ENCODE measurements around the gene EIPR1.

DNA sequence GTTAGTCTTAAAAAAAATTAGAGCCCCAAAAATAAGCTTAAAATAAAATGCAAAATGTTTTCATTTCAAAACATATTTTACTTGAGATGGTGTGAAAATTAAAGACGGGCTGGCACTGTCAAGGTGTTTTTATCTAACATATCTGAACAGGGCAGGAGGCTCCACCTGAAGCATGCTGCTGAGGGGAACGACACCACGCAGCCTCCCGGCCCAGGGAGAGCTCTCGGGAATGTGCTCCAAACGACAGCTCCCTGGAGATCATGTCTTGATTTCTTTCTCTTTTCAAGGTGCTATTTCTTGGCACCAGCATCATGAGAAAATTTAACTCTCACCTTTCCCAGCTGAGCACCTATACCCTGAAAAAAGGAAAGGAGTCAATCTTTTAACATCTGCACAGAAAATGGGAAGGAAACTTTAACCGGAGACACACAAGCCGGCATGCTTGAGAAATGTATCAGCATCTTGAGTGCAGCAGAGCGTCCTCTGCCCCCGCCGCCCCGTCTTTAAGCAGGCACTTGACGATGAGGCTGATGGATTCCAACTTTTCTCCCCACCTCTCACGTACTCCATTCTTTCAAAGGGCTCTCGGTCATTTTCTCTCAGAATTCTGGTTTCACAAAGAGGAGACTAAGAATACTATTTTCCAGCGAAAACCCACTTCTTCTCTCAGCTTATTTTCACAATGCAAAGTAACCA, 56.6 kb downstream of the EIPR1 start:
- no peak for TF ChIP-seq EP300 (IDR thresholded peaks at IDR 0.05)
- TF ChIP-seq, protein P1, sequence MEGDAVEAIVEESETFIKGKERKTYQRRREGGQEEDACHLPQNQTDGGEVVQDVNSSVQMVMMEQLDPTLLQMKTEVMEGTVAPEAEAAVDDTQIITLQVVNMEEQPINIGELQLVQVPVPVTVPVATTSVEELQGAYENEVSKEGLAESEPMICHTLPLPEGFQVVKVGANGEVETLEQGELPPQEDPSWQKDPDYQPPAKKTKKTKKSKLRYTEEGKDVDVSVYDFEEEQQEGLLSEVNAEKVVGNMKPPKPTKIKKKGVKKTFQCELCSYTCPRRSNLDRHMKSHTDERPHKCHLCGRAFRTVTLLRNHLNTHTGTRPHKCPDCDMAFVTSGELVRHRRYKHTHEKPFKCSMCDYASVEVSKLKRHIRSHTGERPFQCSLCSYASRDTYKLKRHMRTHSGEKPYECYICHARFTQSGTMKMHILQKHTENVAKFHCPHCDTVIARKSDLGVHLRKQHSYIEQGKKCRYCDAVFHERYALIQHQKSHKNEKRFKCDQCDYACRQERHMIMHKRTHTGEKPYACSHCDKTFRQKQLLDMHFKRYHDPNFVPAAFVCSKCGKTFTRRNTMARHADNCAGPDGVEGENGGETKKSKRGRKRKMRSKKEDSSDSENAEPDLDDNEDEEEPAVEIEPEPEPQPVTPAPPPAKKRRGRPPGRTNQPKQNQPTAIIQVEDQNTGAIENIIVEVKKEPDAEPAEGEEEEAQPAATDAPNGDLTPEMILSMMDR (IDR thresholded peaks at IDR 0.05): no peak
- no peak for TF ChIP-seq POLR2A (IDR thresholded peaks at IDR 0.05)
